ENCODE results near the gene PRDM1.

The PRDM1 gene

DNA sequence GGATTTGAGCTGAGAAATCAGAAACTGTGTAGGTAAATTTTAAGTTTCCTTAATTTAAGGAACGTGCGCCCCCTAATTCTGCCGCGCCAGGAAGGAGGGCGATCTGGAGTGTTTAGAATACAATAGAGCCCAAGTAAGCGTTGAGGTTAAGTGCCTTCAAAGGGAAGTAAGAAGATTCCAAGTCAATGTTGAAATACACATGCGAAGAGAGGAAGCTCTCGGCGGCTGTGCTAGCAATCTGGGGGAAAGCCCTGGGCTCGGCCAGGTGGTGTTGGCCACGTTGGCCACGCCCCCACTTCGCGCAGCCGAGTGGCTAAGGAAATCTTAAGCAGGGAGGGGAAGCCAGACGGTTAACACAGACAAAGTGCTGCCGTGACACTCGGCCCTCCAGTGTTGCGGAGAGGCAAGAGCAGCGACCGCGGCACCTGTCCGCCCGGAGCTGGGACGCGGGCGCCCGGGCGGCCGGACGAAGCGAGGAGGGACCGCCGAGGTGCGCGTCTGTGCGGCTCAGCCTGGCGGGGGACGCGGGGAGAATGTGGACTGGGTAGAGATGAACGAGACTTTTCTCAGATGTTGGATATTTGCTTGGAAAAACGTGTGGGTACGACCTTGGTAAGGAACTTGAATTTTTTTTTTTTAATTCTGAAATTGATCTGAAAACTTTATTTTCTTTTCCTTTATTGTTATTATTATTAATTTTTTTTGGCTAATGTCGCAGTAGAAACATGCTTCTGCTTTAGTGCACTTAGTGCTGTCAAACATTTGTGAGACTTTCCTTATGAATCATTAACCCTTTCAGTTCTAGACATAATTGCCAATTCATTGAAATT is at the start of gene PRDM1:
Gene PRDM1 (plus strand): TSS at position 353 of the 830 bp plus-strand sequence. CDS start 218 bp downstream, at position 571.
- DNase-seq (ENCODE audit: low spot score) = peak; percentile 64

DNA sequence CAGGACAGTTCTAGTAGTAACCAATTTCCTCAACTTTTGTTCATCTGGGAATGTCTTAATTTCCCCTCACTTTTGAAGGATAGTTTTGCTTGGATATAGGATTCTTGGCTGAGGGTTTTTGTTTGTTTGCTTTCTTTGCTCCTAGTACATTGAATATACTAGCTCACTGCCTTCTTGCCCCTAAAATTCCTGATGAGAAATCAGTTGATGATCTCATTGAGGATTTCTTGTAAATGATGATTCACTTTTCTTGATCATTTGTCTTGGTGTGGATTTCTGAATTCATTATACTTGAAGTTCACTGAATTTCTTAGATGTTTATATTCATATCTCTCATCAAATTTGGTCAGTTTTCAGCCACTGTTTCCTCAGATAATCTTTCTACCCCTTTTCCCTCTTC is 49.1 kb upstream of the PRDM1 start:
- DNase-seq (ENCODE audit: low spot score) = peak; percentile 21

DNA sequence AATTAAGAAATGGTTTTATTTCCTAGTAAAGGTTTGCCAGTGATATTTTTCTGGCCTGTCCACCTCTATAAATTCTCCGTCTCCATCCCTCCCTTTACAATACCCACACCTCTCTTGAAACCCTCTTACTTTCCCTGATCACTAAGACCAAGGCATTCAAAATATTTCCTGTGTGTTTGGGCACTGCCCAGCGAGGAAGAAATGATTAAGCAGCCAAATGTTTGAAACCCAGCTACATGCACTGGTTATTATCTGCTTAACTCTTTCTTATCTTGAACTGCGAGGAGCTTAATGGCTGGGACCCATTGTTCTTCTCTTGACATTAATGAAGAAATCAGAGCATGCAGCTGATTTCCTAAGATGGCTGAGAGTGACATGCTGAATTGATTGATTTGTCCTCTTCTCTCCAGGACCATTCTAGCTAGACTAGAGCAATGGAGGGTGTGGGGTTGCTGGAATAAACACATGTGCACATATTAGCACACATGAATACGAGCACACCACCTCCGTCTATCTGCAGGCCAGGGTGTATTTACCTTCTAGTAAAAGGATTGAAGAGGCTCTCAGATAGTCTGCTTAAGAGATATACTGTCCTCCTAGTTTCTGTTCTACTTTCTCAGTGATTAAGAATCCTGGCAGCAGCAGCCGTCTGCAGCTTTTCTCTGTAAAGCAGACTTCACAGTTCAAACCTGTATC is 46.1 kb upstream of the PRDM1 start:
- no peak for DNase-seq (ENCODE audit: low spot score)

GRCh38 chr6:106044151-106044550 is 42.0 kb upstream of the PRDM1 start:
- DNase-seq (ENCODE audit: low spot score) = no peak

GRCh38 chr6:106045077-106045476 is 41.1 kb upstream of the PRDM1 start:
- DNase-seq (ENCODE audit: low spot score) = no peak

- DNase-seq (ENCODE audit: low spot score) = no peak
Measured at GRCh38 chr6:106046116-106046853, 39.9 kb upstream of the PRDM1 start.

GRCh38 chr6:106046854-106047200 is 39.3 kb upstream of the PRDM1 start:
- DNase-seq (ENCODE audit: low spot score) = no peak

- DNase-seq (ENCODE audit: low spot score) = no peak
Measured at GRCh38 chr6:106048336-106048735, 37.8 kb upstream of the PRDM1 start.

DNA sequence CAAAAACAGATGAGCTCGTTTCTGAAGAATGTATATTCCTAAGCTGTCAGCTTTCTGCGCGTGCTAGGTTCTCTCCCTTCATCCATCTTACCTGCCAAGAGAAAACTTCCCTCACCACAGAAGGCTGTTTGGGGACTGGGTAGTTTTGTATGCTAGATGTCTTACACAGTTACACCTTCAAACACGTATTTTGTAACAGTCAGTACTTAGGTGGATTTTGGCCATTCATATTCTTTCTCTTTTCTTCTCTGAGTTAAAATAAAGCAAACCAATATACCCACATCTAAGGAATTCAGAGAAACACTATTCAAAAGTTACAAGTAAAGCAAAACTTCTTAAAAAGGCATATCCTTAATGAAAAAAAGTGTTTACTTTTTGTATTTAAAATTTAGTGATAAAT is 35.6 kb upstream of the PRDM1 start:
- DNase-seq (ENCODE audit: low spot score) = no peak

GRCh38 chr6:106051226-106051625 is 34.9 kb upstream of the PRDM1 start:
- DNase-seq (ENCODE audit: low spot score) = no peak

- DNase-seq (ENCODE audit: low spot score) = no peak
Measured at GRCh38 chr6:106053484-106054205, 32.5 kb upstream of the PRDM1 start.

DNA sequence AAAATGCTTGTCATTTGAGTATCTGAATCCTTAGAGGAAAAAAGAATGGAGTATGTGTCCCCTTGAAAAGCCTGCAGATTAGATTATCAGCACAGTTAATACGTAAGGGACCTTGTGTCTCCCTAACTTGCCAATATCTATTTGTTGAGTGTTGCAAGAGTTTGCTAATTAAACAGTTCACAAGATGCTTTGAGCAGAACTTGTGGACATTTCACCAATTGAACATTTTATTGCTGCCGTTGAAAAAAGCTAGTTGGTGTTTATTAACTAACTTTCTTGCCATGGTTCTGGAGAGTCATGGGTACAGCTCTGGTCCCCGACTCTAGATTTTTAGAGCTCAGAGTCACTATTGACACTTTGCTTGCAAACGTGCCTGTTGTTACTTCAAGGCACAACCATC is 30.6 kb upstream of the PRDM1 start:
- DNase-seq (ENCODE audit: low spot score) = no peak

- no peak for DNase-seq (ENCODE audit: low spot score)
Measured at GRCh38 chr6:106056060-106056745, 29.9 kb upstream of the PRDM1 start.

GRCh38 chr6:106056746-106057390 is 29.3 kb upstream of the PRDM1 start:
- DNase-seq (ENCODE audit: low spot score) = no peak

- DNase-seq (ENCODE audit: low spot score) = no peak
Measured at GRCh38 chr6:106059331-106059730, 26.8 kb upstream of the PRDM1 start.

GRCh38 chr6:106060167-106060566 is 26.0 kb upstream of the PRDM1 start:
- no peak for DNase-seq (ENCODE audit: low spot score)

DNA sequence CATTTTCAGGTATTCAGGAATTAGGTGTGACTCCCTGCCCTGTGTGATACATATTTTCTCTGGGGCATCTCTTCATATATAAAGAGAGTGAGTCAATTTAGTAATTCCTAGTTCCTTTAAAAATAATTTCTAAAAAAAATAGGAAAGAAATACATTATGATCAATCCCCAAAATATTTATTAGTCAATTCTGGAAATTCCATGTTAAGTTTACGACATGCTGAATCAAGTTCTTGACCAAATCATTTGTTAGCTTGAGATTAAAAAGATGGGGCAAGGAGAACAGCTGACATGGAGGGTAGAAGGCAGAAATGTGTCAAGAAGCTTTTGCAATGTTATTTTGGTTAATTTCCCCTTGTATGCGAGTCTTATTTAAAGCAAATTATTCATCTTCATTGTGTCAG is 22.7 kb upstream of the PRDM1 start:
- DNase-seq (ENCODE audit: low spot score) = peak; percentile 21

DNA sequence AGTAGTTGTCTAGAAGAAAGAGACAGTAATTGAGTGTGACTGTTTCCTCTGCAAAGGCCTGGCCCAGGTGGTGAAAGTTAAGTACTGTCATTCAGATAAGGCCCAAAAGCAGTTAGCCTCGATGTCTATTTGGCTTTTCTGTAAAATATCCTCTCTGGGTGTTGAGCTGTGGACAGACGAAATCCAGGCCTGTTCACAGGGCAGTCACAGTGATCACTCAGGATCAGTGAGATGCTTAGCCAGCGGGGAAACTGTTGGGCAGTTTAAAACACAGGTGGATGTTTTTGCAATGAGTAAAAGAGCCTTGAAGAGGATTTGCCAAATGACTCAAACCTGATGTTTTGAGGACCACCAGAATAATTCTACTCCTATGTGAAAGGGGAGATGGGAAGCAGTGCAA is 22.0 kb upstream of the PRDM1 start:
- DNase-seq (ENCODE audit: low spot score) = no peak

- DNase-seq (ENCODE audit: low spot score) = peak; percentile 39
Measured at GRCh38 chr6:106064756-106065155, 21.4 kb upstream of the PRDM1 start.

DNA sequence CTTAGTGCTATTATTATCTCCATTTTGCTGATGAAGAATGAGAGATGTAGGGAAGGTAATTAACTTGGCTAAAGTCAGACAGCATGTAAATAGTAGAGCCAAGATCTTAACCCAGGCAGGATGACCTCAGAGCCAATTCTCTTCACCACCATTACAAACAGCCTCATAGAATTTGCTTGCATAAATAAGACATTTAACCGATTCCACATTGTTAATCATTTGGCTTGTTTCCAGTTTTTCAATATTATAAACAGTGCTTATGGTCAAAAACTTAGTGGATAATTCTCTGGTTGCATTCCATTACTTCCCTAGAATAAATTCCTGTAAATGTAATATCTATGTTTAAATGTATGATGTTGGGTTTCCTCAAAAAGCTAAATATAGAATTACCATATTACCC is 19.1 kb upstream of the PRDM1 start:
- no peak for DNase-seq (ENCODE audit: low spot score)

DNA sequence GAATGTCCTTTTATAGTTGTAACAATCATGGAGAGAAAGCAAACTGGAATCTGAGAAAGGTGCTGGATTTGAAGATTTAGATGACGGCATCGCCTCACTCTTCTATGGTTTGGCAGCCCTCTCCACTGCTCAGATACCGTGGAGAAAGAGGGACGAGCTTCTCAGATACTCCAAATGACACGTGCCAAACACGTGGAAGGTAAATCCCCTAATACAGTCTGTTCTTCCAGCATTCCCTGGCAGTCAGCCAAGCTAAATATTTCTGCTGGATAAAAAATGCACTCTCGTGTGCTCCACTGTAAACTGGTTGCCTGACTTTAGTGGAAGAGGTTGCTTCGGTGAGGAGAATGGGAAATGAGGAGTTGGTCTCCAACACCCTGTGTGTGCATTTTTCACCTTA is 16.7 kb upstream of the PRDM1 start:
- DNase-seq (ENCODE audit: low spot score) = peak; percentile 45

Data from AG20443 (cell line).